H1 (cell line): Measurements from ENCODE around the gene ETV7. TPM values are rescaled to one million over a fixed set of nuclear protein-coding genes. Genes with fewer than 3 reads are reported as not detected.

ENCODE experiments used
- CTCF ChIP-seq, 3 experiments: IDR thresholded peaks; 1 replicate in 2 of 3; 2 replicates in 1 of 3; pipeline versions ENCODE4 v1.5.1 to v1.6.1; 2011; ENCODE audit warnings: low read length in 3 of 3, mild to moderate bottlenecking in 3 of 3, inconsistent platforms in 2 of 3, low read depth in 1 of 3, moderate library complexity in 1 of 3; ENCODE audit not compliant: insufficient read depth in 1 of 3; ENCODE audit errors: control extremely low read depth in 1 of 3
- RNF2 ChIP-seq: fragments of 200-900, 300-1000 bp; sonication (generic); IDR thresholded peaks from 2 replicates; pipeline ENCODE4 v1.7.1; 2016; ENCODE audit warnings: borderline replicate concordance, low read depth, mild to moderate bottlenecking, antibody characterized with exemption, low read length; ENCODE audit not compliant: poor library complexity, severe bottlenecking; ENCODE audit errors: missing control alignments
- RXRA ChIP-seq: IDR thresholded peaks from 2 replicates; pipeline ENCODE4 v1.6.1; 2011; ENCODE audit warnings: low read depth, mild to moderate bottlenecking, low read length, moderate library complexity; ENCODE audit not compliant: insufficient read depth
- SUZ12 ChIP-seq: fragments of 200-600 bp; sonication (generic); IDR thresholded peaks from 2 replicates; pipeline ENCODE4 v1.6.1; 2012; ENCODE audit warnings: mild to moderate bottlenecking, inconsistent platforms, low read length, moderate library complexity, mixed read lengths
- TAF7 ChIP-seq: optimal IDR thresholded peaks from 2 replicates; pipeline ENCODE3; 2011; ENCODE audit warnings: low read depth, mild to moderate bottlenecking, inconsistent platforms, low read length, moderate library complexity, borderline replicate concordance
- YY1 ChIP-seq: IDR thresholded peaks from 2 replicates; pipeline ENCODE4 v1.6.1; 2011; ENCODE audit warnings: low read depth, mild to moderate bottlenecking, low read length
- polyA plus RNA-seq, 7 experiments: library from polyadenylated mRNA; depleted of rRNA in 3 of 7; stranded (reverse) in 5 of 7; unstranded in 2 of 7; fragments of >200 nt in 5 of 7; fragments of 200-250 nt in 2 of 7; gene quantifications; 1 replicate in 5 of 7; 2 replicates in 1 of 7; 4 replicates in 1 of 7; pipeline versions ENCODE4 v1.2.1 to v1.2.3, GENCODE V29; 2011 to 2013; ENCODE audit warnings: missing spikeins in 2 of 7, mixed read lengths in 2 of 7
- total RNA-seq: library from RNA; stranded (reverse); fragmentation: NEBNext Ultra II Directional; extraction: Animal tissue kit (Norgen Biotek cat#: 25700); gene quantifications from 2 replicates; pipeline ENCODE4 v1.2.1, GENCODE V29; 2021

The ETV7 gene
- total and polyA plus RNA-seq, 2 of the 8 experiments (the other 6 are each of a cell fraction or from before 2014, with no cell fraction given), result 0.54 to 2.4 TPM

- no peak for TF ChIP-seq CTCF (IDR thresholded peaks at IDR 0.05; ENCODE audit: control extremely low read depth in 1 of 3, insufficient read depth in 1 of 3, low read depth in 1 of 3, low read length in 3 of 3)
- TF ChIP-seq RNF2, result no peak
- no peak for TF ChIP-seq TAF7
- TF ChIP-seq RXRA, result no peak
- no peak for TF ChIP-seq YY1
- TF ChIP-seq SUZ12, result no peak
Observed at GRCh38 chr6:36345681-36346466, 41.6 kb downstream of the ETV7 start (continued).
